NCI-H128 (cell line): ENCODE results near the gene COG8.
A peak's percentile ranks its signal among the peaks of the same experiment; 100 is the strongest.
"Not testable (repeated sequence)": the region's sequence is repeated elsewhere in the genome, so short reads cannot be mapped to it uniquely, and the experiment has no call there.

Source experiments
- DNase-seq: peaks from one replicate; lab custom pipeline; 2025; ENCODE audit not compliant: unreplicated experiment; lab: John Stamatoyannopoulos, UW

Gene COG8

DNA sequence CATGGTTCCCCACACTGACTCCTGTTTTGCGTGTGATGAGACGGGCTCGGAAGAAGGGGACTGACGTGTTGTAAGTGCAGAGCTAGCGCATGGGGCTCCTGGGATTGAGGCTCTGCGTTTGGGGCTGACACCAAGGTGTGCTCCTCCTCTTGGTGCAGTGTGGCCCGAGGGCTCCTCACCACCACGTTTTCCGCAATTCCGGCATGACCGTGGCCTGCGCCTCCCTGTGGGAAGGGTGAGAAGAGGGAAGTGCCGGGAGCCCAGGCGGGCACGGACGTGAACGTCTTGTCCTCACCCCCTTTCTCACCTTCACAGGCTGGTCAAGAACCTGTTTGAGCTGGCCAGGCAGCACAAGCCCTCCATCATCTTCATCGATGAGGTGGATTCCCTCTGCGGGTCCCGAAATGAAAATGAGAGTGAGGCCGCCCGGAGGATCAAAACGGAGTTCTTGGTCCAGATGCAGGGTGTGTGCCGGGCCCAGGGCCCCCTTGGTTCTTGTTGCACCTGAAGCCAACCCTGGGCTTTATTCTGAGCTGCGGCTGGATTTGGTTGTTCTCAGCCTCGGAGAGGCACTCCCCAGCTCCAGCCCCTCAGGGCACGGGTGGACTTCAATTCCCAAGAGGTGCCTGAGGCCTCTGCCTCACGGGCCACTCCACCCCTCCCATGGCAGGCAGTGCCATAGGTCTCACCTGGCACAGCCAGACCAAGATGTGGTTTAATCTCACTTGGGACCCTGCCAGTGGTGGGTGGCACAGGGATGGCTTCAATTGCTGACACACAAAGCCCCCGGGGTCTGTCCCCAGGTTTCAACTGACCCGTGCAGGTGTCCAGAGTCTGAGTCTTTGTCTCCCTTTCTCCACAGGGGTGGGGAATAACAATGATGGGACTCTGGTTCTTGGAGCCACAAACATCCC lies 19.3 kb downstream of the COG8 start:
- no peak for DNase-seq

DNA sequence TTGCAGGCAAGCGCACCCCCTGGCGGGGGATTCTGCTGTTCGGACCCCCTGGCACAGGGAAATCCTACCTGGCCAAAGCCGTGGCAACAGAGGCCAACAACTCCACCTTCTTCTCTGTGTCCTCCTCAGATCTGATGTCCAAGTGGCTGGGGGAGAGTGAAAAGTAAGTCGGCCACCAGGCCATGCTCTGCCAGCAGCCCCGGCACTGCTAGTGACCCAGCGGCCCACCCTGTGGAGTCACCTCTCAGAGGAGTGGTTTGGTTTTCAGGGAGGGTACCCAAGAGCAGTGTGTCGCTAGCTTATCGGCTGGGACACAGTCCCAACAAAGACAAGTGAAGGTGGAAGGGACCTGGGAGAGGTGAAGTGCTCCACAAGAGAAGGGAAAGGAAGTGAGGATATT lies 20.0 kb downstream of the COG8 start:
- no peak for DNase-seq

DNA sequence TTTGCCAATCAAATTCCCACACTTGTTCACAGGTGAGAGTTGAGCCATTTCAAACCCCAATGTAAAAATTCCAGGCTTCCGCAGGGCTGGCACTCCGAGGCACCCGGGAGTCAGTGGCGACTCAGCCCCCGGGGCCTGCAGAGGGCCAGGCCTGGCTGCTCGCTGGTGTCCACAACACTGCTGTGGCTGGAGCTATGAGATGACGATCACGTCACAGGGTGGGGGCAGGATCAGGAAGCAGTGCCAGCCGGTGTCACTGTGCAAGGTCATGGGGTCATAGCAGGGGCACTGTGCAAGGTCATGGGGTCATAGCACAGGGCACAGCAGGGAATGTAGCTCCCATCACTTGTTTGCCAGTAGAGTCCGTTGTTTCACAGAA lies 20.5 kb downstream of the COG8 start:
- no peak for DNase-seq

DNA sequence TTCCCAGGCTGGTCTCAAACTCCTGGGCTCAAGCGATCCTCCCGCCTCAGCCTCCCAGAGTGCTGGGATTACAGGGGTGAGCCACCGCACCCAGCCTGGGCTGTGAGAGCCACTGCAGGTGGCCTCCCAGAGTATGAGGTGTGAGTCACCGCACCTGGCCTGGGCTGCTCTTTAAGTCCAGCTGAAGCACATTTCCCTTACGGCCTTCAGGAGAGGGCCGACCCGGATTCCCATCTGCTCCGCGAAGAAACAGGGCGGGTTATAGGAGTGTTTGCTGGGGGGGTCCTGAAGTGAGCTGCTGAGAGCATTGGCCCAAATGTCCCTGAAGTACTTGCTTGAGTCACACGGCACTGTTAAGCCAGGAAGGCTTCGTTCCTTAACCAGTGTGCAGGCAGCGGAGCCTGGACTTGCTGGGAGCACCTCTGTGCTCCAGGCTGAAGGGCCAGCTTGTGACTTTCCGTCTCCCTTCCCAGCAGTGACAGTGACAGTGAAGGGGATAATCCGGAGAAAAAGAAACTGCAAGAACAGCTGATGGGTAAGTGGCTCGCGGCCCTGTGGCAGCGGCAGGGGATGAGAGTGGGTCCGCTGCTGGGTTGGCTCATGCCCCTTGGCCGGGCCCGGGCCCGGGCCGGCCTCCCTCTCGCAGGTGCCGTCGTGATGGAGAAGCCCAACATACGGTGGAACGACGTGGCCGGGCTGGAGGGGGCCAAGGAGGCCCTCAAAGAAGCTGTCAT lies 21.0 kb downstream of the COG8 start:
- no peak for DNase-seq

DNA sequence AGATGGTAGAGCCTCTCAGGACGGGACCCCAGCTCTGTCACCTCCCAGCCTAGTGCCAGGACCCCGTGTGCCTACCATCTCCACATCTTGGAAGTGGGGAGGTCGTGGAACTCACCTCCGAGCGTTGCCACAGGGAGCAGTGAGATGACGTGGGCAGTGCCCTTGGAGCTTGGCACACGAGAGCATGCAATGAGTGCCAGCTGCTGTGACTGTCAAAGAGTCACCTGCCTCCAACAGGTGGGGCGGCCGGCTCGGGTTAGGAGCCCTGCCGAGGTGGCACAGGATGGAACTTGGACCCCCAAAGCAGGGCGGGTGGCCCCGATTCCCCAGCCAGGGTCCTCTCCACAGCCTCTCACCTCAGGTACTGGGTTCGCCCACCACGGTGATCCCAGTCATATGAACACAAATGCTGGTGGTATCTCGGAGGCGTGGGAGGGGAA lies 22.7 kb downstream of the COG8 start:
- DNase-seq: no peak

DNA sequence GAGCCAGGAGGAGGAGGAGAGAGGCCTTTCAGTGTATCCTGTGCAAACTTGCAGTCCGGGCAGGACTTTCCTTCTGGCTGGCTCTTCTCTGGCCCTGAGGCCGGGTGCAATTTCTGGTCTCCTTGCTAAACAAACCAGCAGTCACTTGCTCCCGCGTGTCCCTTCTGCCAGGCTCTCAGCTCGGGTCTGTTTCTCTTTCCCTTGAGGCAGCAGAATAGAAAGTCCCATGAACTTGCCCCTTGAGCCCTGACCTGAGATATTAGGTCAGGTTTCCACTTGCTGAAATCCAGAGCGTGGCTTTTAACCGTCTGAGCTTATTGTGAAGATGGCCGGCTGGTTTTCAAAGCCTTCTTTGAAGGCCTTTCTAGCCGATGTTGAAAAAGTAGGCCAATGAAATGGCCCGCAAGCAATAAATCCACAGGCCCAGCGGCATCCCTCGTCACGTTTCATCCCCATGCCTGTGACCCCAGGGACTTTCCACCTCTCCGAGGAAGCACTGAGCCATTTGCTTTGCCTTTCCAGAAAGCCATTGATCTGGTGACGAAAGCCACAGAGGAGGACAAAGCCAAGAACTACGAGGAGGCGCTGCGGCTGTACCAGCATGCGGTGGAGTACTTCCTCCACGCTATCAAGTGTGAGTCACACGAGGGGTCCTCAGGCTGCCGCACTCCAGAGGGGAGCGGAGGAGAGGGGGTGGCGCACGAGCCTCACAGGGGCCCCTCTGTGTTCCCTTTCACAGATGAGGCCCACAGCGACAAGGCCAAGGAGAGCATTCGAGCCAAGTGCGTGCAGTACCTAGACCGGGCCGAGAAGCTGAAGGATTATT lies 23.7 kb downstream of the COG8 start:
- DNase-seq: no peak

DNA sequence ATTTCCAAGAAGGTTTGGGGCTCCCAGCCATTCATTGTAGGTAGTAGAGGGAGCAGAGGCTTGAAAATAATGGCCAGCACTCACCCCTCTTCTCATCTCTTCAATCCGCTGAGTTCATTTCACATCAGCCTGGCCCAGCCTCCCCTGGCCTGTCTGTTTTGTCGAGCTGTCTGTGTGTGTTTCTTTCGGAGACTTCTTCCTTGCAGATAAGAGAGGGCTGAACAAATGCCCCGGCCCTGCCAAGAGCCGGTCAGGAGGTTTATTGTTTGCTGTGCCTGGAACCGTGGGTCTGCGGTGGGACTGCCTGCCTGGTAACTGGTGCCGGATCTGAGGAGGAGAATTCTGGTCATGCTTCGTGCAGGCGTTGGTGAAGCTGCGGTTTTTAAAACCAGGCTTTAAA lies 24.8 kb downstream of the COG8 start:
- DNase-seq: no peak

DNA sequence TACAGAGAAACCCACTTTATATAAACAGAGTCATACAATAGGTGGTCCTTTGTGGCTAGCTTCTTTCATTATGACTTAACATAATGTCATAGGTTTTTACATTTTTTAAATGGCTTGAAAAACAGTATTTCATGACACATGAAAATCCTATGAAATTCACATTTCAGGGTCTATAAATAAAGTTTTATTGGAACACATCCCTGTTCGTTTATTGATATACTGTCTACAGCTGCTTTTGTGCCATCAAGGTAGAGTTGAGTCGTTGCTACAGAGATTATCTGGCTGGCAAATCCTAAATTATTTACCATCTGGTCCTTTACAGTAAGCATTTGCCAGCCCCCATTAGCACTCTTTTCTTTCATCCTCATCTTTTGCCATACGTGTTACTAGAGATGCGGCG lies 25.9 kb downstream of the COG8 start:
- no peak for DNase-seq

DNA sequence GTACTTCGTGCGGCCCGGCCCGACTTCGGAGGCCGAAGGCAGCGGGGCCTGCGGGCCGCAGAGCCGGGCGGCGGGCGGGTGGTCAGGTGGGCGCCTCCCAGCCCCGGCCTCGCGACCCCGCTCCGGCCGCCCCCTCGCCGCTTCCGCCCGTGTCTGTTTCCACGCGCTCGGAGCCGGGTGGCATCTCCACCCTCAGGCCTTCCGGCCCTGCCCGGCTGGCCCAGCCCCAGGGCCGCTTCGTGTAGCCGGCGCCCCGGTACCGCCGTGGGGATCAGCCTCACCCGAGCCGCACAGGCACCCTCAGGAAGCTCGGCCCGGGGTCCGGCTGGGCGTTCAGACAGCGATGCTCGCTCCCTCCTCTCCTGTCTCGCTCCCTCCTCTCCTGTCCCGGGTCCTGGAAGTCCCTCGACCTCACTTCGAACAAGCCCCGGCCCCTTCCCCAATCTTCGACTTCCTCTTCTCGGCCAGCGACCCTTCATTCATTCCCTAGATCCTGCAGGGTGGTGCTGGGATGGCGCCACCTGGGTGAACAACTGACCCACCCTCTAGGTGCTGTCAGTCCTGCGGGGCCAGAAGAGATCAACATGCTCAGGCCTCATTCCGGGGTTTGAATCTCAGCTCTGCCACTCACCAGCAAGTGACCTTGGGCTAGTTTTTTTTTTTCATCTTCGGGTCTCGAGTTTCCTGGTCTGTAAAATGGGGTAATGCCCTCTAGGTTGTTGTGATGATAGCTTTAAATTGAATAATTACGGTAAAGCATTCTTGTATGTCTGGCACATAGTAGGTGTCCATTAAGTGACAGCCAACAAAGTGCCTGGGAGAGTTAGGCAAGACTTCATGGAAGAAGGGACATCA lies 27.6 kb downstream of the COG8 start:
- DNase-seq: no peak

DNA sequence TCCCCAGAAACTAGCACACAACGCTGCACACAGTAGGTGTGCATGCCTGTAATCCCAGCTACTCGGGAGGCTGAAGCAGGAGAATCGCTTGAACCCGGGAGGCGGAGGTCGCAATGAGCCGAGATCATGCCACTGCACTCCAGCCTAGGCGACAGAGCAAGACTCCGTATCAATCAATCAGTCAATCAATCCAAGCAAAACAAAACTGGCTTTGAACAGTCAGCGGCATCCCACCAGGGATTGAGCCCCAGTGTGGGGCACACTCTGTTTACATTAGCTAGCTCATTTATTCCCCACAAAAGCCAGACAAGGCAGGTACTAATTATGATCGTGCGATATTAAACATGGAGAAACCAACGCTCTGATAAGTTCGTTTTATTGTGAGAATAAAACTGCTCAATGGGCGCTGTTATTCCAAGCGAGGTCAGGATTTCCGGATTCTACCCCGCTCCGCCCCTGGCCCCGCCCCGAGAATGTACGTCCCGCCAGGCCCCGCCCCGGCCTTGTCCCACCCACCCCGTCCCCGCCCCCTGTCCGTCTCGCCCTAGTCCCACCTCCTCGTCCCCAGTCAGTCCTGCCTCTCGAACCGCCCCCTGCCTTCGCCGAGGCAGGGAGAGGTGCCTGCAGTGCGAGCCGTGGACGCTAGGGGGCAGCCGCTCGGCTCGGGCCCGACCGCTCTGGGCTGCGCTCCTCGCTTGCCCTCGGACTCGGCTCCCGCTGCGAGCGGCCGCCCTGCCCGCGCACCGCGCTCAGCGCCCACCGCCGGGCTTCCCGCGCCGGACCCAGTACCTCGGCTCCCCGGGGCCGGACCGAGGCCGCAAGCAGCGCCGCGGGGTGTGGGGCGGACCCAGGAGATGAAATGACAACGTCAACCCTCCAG lies 28.5 kb downstream of the COG8 start, which contains the start of gene VPS4A:
Gene VPS4A (plus strand): TSS at position 698 of the 880 bp plus-strand sequence. CDS start 162 bp downstream, at position 860.
- peak; percentile 84 for DNase-seq

DNA sequence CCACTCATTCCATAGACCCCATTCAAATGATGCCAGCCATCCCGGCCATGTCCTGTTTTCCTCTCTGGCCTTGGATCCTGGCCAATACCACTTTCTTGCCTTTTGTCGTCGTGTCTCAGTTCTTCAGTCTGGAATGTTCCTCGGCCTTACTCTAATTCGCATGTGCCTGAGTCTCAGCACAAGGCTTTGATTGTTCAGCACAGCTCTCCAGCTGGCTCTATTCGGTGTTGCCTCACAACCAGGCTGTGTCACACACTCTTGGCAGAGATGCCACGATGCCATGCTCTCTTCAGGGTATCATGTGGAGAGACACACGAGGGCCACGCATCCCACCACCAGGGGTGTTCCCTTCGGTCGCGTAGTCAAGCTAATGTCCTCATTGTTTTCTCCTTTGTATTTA lies 30.0 kb downstream of the COG8 start:
- DNase-seq: no peak

DNA sequence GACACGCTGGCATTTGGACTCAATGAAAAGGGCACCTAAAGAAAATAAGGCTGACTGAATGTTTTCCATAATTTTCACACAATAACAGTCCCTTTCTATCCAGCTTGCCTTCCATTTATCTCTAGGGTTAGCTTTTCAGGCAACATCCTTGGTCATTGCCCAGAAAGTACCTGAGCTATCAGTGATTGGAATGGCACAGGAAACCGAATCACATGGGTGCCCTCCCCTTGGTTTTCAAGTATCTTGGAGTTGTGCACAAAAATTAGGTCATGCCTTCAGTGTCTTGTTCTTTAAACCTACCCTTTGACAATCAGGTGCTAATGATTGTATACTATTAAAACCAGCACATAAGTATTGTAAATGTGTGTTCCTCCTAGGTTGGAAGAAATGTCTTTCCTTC lies 31.5 kb downstream of the COG8 start:
- DNase-seq: no peak

DNA sequence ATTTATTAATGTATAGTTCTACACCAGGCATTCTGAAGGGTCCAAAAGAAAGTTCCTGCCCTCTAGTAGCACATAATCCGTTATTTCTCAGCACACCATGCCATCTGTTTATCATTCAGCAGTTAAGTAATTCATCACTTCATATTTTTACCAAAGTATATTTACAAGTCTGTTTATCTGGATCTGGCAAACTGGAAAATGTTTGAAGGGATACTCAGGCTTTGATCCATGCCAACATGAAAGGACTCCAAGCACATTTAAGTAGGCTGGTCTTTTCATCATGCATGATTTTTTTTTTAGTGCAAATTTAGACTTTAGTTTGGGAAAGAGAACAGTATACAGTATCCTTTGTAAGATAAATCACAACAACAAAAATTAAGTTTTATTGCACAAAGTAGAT lies 32.3 kb downstream of the COG8 start:
- DNase-seq: no peak

DNA sequence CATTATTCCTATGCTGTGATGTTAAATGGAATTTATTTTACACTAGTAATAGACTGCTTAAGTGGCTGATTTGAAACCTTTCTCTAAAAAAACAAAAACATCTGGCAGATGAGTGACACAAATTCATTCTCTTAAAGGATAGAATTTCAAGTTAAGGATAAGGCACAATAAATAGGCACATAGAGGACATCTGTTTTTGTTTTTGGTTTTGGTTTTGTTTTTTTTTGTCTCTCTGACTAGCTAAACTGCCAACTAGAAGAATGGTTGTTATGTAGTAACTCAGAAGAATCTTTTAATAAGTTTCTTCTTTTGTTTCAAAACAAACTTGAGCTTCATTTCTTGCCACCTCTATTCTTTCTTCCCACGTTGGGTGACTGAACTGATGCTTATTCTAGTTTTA lies 33.3 kb downstream of the COG8 start:
- no peak for DNase-seq

DNA sequence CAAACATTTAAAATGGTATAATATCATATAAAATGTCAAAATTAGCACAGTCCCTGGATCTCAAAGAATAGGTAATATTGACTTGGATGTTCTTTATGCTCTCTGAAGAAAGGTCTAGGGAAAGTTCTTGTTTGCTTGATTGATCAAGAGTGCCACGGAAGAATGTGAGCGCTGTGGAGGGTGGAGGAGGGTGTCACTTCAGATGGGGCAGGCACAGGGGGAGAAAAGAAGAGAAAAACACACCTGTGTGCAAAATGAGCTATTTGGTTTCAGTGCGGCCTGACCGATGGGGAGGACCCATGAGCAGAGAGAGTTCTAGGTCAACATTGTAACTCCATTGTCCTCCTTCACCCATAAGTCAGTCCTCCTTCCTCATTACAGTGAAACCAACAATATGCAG lies 37.1 kb downstream of the COG8 start:
- no peak for DNase-seq

DNA sequence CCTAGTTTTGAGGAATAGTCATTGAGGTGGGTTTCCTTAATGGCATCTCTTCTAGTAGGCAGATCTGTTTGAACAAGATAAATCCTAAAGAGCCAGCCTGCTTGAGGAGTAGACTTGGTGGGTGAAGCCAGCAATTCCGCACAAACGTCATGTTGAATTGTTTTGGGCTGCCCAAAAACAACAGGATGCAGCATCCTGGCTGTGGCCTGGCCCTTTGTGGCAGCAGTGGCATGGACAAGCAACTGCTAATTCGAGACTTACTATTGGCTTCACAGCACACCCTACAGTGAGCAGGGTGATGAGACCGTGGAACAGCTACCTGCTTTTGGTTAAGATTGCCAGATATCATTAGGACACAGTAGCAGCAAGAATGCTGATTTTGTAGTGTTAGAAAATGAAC lies 37.5 kb downstream of the COG8 start:
- no peak for DNase-seq

DNA sequence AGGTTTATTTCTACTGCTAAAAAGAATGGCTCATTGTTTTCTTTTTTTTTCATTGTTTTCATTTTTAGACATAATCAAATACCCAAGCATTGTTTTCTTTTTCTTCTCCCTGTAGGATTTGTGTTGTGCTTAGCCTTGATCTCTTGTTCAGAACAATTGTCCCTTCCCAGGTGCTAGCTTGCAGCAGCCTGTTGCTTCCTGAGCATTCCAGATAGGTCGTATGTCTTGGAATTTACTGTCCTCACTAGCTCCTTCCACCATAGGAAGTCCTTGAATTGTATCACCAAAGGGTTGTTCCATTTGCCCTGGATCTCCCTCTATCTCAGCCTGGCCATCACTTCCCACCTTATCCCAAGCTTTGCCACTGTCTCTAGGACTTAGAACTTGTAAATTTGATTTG lies 38.2 kb downstream of the COG8 start:
- no peak for DNase-seq

DNA sequence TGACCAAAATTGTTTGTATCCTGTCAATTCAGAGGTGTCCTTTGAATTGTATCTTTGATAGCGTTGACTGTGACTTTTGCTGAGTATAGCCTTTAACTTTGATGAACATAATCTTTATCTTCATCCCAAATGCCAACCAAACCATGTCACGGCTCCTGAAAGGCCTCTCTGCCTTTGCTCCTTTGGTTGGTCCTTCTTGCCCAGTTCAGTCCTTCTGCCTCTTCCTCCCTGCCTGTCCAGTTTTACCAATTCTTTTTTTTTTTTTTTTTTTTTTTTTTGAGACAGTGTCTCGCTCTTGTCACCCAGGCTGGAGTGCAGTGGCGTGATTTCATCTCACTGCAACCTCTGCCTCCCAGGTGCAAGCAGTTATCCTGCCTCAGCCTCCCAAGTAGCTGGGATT lies 41.1 kb downstream of the COG8 start:
- no peak for DNase-seq

DNA sequence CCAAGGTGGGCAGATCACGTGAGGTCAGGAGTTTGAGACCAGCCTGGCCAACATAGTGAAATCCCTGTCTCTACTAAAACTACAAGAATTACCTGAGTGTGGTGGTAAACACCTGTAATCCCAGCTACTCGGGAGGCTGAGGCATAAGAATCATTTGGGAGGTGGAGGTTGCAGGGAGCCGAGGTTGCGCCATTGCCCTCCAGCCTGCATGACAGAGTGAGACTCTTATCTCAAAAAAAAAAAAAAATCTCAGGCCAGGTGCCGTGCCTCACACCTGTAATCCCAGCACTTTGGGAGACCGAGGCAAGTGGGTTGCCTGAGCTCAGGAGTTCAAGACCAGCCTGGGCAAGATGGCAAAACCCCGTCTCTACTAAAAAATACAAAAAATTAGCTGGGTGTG lies 42.6 kb downstream of the COG8 start:
- DNase-seq: not testable (repeated sequence)

DNA sequence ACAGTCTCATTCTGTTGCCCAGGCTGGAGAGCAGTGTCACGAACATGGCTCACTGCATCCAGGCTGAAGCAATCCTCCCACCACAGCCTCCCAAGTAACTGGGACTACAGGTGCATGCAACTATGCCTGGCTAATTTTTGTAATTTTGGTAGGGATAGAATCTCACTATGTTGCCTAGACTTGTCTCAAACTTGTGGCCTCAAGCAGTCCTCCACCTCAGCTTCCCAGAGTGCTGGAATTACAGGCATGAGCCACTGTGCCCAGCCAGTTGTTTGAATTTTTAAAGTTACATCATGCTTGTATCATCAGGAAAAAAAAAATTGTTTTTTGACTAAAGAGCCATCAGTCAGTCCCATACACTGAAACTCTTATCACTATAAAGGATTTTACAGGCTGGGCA lies 45.3 kb downstream of the COG8 start:
- DNase-seq: no peak
